ENCODE results near the gene KSR1.

The KSR1 gene

DNA sequence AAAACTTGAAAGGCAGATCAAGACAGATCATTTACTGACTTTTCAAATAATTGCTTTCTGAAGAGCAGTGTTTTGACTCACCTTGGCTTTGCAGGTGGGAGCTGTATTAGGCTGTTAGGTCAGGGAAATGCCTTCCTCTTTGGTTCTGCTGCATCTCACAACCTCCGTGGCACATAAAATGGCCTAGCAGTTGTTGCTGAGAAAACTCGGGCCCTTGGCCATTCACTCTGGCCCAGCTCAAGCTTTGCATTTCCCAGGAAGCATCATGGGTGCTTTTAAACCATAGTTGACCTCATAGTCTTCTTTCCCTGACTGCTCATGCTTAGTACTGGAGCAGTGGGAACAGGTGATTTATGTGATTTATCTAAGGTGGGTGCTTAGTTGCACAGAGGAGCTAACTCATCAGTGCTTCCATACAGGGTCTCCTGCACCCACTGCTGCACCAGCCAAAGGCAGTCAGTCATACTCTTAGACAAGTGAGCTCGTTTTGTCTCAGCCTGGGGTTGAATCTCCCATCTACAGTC lies 83.6 kb downstream of the KSR1 start:
- no peak for DNase-seq

GRCh38 chr17:27540318-27541101 lies 84.3 kb downstream of the KSR1 start:
- DNase-seq: peak; percentile 45

DNA sequence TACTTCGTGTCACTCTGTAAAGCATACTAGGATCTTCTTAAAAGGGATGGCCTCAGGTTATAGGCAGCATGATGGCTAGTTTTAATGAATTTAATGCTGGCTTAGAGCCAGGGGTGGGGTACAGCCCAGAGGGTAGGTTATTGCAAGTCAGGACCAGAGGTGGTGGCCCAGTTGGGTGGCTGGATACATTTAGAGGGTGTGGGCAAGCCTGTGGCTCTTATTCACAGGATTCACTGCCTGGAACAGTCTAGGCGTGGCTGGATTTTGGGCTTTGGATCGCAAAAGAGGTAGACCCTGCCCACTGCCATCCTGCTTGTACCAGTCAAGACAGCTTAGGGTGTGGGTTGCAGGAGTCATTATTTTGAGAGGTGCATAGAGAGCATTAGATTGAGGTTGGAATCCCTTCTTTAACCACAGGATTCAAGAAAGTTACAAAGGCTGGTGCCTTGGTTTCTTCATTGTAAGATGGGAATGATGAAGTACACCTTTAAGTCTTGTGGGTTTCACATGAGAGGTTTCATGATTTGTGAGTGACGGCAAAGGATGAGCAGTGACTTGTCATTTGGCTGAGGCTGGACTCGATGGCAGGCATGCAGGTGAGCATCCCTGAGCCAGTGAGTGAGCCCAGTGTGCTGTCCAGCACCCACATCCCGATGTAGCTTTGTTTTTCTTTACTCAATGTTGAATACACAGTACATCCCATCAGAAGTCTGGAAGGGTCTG lies 85.2 kb downstream of the KSR1 start:
- DNase-seq: no peak

GRCh38 chr17:27542841-27543463 lies 86.7 kb downstream of the KSR1 start:
- DNase-seq: no peak

GRCh38 chr17:27543464-27543856 lies 87.2 kb downstream of the KSR1 start:
- DNase-seq: no peak

DNA sequence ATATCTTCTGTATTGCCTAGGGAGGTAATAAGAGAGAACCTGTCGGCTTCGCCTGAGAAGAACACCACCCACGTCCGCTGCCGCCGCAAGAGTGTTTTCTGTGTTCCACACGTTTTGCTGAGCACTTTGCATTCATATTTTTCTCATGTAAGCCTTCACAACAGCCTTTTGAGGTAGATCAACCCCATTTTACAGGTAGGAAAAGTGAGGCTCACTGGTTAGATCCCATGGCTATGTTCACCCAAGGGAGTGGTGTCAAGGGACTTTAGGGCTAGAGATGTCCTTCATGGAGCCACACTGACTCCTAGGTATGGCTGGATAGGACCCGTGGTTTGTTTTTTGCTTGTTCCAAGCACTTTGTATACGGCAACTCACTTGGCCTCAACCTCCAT lies 87.7 kb downstream of the KSR1 start:
- no peak for DNase-seq

- DNase-seq: peak; percentile 96
Observed at GRCh38 chr17:27544350-27545131, 88.3 kb downstream of the KSR1 start.

GRCh38 chr17:27545562-27546229 lies 89.4 kb downstream of the KSR1 start:
- peak; percentile 42 for DNase-seq

GRCh38 chr17:27546624-27547300 lies 90.5 kb downstream of the KSR1 start:
- peak; percentile 38 for DNase-seq

GRCh38 chr17:27547301-27547683 lies 91.0 kb downstream of the KSR1 start:
- DNase-seq: peak; percentile 82

GRCh38 chr17:27548369-27548768 lies 92.1 kb downstream of the KSR1 start:
- no peak for DNase-seq

DNA sequence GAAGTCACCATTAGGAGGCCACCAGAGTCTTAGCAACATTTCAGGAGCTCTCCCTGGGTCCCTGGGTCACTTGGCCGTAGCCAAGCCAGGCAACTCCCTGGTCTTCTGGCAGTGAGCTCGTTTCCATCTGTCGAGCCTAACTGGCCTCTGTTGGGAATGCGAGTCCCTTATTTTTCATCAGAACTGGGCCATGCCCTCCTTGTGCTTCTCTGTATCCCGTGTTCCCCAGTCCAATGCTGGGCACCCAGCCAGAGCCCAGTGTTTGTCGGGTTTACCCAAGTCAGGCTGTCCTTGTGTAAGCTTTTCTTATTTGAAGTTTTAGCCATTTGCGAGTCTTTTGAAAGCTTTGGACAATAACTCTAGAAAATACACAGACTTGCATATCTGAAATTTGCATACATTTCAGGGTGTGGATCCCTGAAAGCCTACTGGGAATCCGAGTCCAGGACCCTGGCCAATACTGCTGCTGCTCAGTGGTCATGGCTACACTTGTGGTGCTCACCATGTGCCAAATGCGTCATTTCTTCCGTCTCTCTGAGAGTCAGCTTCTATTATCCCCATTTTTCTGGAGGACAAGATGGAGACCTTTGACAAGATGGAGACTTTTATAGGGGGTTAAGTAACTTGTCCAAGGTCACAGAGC lies 93.1 kb downstream of the KSR1 start:
- DNase-seq: no peak

GRCh38 chr17:27550291-27550930 lies 94.2 kb downstream of the KSR1 start:
- DNase-seq: no peak

- DNase-seq: no peak
Observed at GRCh38 chr17:27550974-27551505, 94.8 kb downstream of the KSR1 start.

DNA sequence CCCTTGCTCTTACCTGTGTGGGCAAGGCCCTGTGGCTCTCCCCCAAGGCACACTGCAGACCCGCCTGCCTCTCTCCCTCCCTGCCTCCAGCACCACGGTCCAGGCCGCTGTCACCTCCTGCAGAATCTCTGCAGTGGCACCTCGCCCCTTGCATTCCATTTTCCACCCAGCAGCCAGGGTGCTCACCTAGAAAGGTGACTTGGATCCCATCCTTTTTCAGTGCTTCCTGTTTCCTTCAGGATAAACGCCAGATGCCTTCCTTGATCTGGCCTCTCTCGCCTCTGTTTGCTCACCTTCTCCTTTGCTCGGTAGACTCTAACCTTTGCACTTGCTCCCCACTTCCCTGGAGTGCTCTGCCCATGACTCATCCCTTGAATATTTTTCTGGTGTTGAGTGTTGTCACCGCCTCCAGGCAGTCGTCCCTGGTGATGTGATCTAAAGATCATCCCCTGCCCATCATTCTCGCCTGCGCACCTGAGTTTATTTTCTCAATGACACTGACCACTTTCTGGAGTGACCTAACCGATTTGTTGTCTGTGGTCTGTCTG lies 95.5 kb downstream of the KSR1 start:
- no peak for DNase-seq

GRCh38 chr17:27552276-27552732 lies 96.1 kb downstream of the KSR1 start:
- DNase-seq: no peak

DNA sequence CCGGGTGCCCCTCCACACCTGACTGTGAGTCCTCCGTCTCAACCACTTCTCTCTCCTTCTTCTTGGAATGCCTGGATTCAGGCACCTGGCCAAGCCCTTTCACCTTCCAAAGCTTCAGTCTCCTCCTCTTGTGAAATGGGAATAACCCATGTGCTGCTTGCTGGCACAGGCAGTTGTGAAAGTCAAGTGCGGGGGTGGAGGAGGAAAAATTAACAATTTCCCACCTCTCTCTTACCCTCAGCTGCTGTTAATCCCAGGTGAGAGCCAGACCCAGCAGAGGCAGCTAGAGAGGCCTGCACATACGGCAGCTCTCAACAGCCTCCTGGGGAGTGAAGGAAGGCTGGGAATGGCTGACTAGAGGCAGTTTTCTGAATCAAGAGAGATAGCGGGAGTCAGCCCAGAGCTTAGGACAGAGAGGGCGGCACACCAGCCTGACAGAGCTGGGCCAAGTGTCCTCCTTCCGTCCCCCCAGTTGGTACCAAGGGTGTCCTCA lies 96.8 kb downstream of the KSR1 start:
- no peak for DNase-seq

DNA sequence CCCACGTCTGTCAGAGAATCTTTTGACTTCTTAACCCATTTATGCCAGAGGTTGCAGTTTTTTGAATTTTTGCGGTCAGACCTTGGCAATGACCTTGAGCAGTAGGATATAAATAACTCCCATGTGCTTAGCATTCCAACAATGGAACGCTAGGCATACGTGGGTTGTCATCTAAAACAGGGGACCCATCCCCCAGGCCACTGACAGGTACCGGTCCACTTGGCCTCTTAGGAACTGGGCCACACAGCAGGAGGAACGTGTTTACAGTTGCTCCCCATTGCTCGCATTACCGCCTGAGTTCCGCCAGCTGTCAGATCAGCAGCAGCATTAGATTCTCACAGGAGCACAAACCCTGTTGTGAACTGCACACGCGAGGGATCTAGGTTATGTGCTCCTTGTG lies 97.9 kb downstream of the KSR1 start:
- no peak for DNase-seq

DNA sequence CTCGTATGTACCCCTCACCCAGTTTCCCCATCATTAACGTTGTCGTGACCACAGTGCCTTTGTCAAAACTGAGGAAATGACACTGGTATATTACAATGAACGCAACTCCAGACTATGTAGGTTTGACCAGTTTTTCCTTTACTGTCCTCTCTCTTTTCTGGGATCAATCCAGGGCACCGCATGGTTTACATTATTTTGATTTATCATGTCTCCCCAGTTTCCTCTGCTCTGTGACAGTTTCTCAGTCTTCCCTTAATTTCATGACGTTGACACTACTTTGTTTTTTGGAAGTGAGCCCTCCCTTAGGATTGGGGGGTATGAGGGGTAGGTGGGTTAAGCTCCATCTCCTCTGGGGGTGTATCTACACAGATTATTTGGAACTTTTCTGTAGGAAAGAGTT lies 98.7 kb downstream of the KSR1 start:
- no peak for DNase-seq

DNA sequence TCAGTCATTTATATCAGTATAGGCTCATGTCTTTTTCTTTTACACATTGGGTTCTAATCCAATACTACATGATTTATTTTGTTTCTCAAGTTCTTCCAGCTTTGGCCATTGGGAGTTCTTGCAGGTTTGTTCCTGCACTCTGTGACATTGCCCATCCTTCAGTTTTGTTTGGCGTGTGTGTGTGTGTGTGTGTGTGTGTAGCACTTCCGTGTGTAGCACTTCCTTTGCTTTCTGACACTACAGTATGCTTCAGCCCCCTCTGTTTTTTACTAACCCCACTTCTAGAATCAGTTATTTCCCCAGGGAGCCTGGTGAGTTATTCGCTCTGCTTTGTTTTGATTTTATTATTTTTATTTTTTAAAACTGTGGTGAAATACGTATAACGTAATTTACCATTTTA lies 99.1 kb downstream of the KSR1 start:
- no peak for DNase-seq

All from hematopoietic multipotent progenitor cell treated with erythropoietin and hydrocortisone succinate and interleukin-3 and kit ligand, for 4 days (in vitro differentiated cells).